MM.1S (cell line): Measurements from ENCODE around the gene SSUH2.

ENCODE experiments used
- DNase-seq: peaks from one replicate; pipeline ENCODE4 v3.0.0-alpha.2; 2015
- H2AFZ ChIP-seq: fragments of 300-600 bp; sonication (generic); 2 replicates; pipeline ENCODE4 v1.6.0; 2016; ENCODE audit warnings: antibody characterized with exemption, low read length
- H3F3A ChIP-seq: fragments of 300-600 bp; sonication (generic); 2 replicates; pipeline ENCODE4 v1.6.1; 2016; ENCODE audit warnings: mild to moderate bottlenecking, antibody characterized with exemption, low read length, moderate library complexity, mixed read lengths; ENCODE audit not compliant: insufficient read depth
- H3K27ac ChIP-seq: fragments of 300-600 bp; sonication (generic); 2 replicates; pipeline ENCODE4 v1.5.1; 2016; ENCODE audit warnings: mild to moderate bottlenecking, low read length
- H3K27me3 ChIP-seq: fragments of 300-600 bp; sonication (generic); replicated peaks from 2 replicates; pipeline ENCODE4 v1.6.0; 2016; ENCODE audit warnings: low read length; ENCODE audit not compliant: insufficient read depth
- H3K36me3 ChIP-seq: fragments of 300-600 bp; sonication (generic); replicated peaks from 2 replicates; pipeline ENCODE4 v1.6.1; 2016; ENCODE audit warnings: mild to moderate bottlenecking, low read length, mixed read lengths; ENCODE audit not compliant: insufficient read depth
- H3K4me1 ChIP-seq: fragments of 300-600 bp; sonication (generic); 2 replicates; pipeline ENCODE4 v1.6.1; 2016; ENCODE audit warnings: low read length, mixed read lengths
- H3K4me2 ChIP-seq: fragments of 300-600 bp; sonication (generic); 2 replicates; pipeline ENCODE4 v1.6.0; 2016; ENCODE audit warnings: low read depth, low read length
- H3K4me3 ChIP-seq: fragments of 300-600 bp; sonication (generic); 2 replicates; pipeline ENCODE4 v1.5.1; 2016; ENCODE audit warnings: low read length, mixed read lengths
- H3K79me2 ChIP-seq: fragments of 300-600 bp; sonication (generic); 2 replicates; pipeline ENCODE4 v1.6.1; 2016; ENCODE audit warnings: mixed run types, low read length, mixed read lengths
- H3K9ac ChIP-seq: fragments of 300-600 bp; sonication (generic); 2 replicates; pipeline ENCODE4 v1.6.1; 2016; ENCODE audit warnings: low read length, mixed read lengths
- H3K9me2 ChIP-seq: fragments of 300-600 bp; sonication (generic); replicated peaks from 2 replicates; pipeline ENCODE4 v1.6.1; 2016; ENCODE audit warnings: mild to moderate bottlenecking, low read length, mixed read lengths; ENCODE audit not compliant: insufficient read depth
- H3K9me3 ChIP-seq: fragments of 300-600 bp; sonication (generic); replicated peaks from 2 replicates; pipeline ENCODE4 v1.6.1; 2016; ENCODE audit warnings: mild to moderate bottlenecking, low read length, mixed read lengths; ENCODE audit not compliant: insufficient read depth
- H4K20me1 ChIP-seq: fragments of 300-600 bp; sonication (generic); 2 replicates; pipeline ENCODE4 v1.6.1; 2016; ENCODE audit warnings: mild to moderate bottlenecking, low read length, moderate library complexity, mixed read lengths; ENCODE audit not compliant: insufficient read depth
- CTCF ChIP-seq: fragments of 300-600 bp; sonication (generic); IDR thresholded peaks from 2 replicates; pipeline ENCODE4 v1.5.1; 2016; ENCODE audit warnings: antibody characterized with exemption, low read length, mixed read lengths
- EZH2 ChIP-seq: fragments of 300-600 bp; sonication (generic); optimal IDR thresholded peaks from 2 replicates; pipeline ENCODE3; 2017; ENCODE audit warnings: low read depth, mild to moderate bottlenecking, antibody characterized with exemption, low read length, mixed read lengths
- EZH2phosphoT487 ChIP-seq: fragments of 300-600 bp; sonication (generic); IDR thresholded peaks from 2 replicates; pipeline ENCODE4 v1.6.1; 2018; ENCODE audit warnings: antibody characterized with exemption, low read length

Gene SSUH2

GRCh38 chr3:8574670-8575322 lies 69.8 kb downstream of the SSUH2 start:
- H3K4me3 ChIP-seq = no peak overlapping the region
- H3K9ac ChIP-seq = no peak overlapping the region
- TF ChIP-seq EZH2phosphoT487 = no peak
- no peak for TF ChIP-seq CTCF
- no peak for TF ChIP-seq EZH2
- no peaks in the 10 kb centered on the region for H3K27me3 ChIP-seq
- no peak overlapping the region for H3K4me2 ChIP-seq
- DNase-seq = no peak
- no peaks in the 10 kb centered on the region for H3F3A ChIP-seq
- H3K36me3 ChIP-seq = no peaks in the 10 kb centered on the region
- H3K9me2 ChIP-seq = no peaks in the 10 kb centered on the region
- H4K20me1 ChIP-seq = no peaks in the 10 kb centered on the region
- H3K79me2 ChIP-seq = no peaks in the 10 kb centered on the region
- H2AFZ ChIP-seq = no peak overlapping the region
- H3K4me1 ChIP-seq = no peaks in the 10 kb centered on the region
- H3K27ac ChIP-seq = no peak overlapping the region
- H3K9me3 ChIP-seq = no peaks in the 10 kb centered on the region

- H3K4me1 ChIP-seq = no peaks in the 10 kb centered on the region
- H3K27me3 ChIP-seq = no peaks in the 10 kb centered on the region
- no peak overlapping the region for H2AFZ ChIP-seq
- DNase-seq = no peak
- H3K27ac ChIP-seq = no peak overlapping the region
- H3K9me2 ChIP-seq = no peaks in the 10 kb centered on the region
- no peak overlapping the region for H3K4me2 ChIP-seq
- H3K36me3 ChIP-seq = no peaks in the 10 kb centered on the region
- H3K9ac ChIP-seq = no peak overlapping the region
- no peaks in the 10 kb centered on the region for H3K79me2 ChIP-seq
- TF ChIP-seq EZH2phosphoT487 = no peak
- no peak for TF ChIP-seq EZH2
- no peak for TF ChIP-seq CTCF
- no peak overlapping the region for H3K4me3 ChIP-seq
- no peaks in the 10 kb centered on the region for H4K20me1 ChIP-seq
- H3F3A ChIP-seq = no peaks in the 10 kb centered on the region
- no peaks in the 10 kb centered on the region for H3K9me3 ChIP-seq
Observed at GRCh38 chr3:8574040-8574669, 70.4 kb downstream of the SSUH2 start.

GRCh38 chr3:8573342-8573926 lies 71.2 kb downstream of the SSUH2 start:
- no peak overlapping the region for H3K9ac ChIP-seq
- no peak overlapping the region for H2AFZ ChIP-seq
- DNase-seq = no peak

More at GRCh38 chr3:8573342-8573926, 71.2 kb downstream of the SSUH2 start:
- no peak for TF ChIP-seq CTCF
- no peak for TF ChIP-seq EZH2
- H4K20me1 ChIP-seq = no peaks in the 10 kb centered on the region
- H3K4me2 ChIP-seq = no peak overlapping the region
- H3K4me1 ChIP-seq = no peaks in the 10 kb centered on the region
- H3K36me3 ChIP-seq = no peaks in the 10 kb centered on the region
- H3K79me2 ChIP-seq = no peaks in the 10 kb centered on the region
- H3K27me3 ChIP-seq = no peaks in the 10 kb centered on the region
- H3K4me3 ChIP-seq = no peak overlapping the region
- no peaks in the 10 kb centered on the region for H3F3A ChIP-seq
- no peaks in the 10 kb centered on the region for H3K9me3 ChIP-seq
- H3K27ac ChIP-seq = no peak overlapping the region
- H3K9me2 ChIP-seq = no peaks in the 10 kb centered on the region
